Measurements from ENCODE around the gene BMPR2. TPM values are rescaled to one million over a fixed set of nuclear protein-coding genes. Genes with fewer than 3 reads are reported as not detected.

The BMPR2 gene
- polyA plus RNA-seq, 4 donors = 48.0 to 70.6 (median 67.0) TPM

DNA sequence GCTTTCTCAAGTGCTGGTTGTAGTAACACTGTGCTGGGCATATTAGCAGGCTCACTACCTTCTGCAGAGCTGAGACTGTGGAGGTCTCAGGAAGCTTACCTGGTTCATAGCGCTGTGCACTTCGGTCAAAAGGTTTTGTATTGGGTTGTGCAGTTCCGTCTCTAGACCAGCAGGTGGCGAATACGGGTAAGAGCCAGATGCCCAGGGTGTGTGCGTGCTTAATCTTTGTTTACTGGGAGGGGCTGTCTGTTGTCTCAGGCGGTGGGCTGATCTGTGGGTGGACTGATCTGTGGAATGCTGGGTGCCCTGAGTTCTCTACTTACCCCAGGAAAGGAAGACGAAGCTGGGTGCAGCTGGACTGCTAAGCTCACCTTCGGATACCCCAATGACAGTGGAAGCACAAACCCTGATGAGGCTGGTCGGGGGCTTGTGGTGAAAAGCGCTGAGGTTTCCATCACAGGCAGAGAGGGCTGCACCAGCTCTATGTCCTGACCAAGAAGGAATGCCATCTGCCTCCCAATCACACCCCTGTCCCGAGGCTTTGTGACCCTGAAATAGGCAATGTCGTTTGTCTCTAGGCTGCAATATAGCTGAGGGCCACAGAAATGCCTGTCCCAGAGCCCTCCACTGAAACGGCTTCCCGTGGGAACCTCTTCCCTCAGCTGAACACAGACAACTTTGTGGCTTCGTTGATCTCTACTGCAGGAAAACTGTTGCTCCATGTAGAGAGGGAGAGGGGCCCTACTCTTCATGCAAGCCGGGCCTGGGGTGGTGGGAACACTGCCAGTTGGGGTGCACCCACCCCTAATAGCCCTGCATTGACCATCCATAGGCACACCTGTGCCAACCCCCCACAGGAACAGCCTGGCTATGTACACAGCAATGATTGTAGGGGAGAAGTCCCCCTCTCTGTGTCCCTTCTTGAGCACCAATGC lies 212.8 kb downstream of the BMPR2 start:
- peak; percentile 38 to 60 (median 54) for DNase-seq (ENCODE audit: low read depth in 4 of 4, low spot score in 3 of 4)

DNA sequence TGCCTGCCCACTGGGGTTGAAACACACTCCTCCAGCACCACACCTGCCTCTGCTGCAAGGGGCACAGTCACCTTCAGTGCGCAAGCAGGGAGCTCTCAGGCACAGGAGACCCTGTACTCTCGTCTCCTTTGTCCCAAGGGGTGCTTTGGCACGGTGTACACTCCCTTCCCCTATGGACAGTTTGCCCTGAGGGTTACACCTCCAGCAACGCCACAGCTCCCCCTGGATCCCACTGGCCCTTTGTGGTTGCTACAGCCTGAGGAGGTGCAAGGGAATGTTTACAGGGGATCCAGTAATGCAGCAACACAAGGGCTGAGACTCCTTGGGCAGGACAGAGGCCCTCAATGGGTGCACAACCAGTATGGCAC lies 213.4 kb downstream of the BMPR2 start:
- no peak for DNase-seq (ENCODE audit: low read depth in 4 of 4, low spot score in 3 of 4)

DNA sequence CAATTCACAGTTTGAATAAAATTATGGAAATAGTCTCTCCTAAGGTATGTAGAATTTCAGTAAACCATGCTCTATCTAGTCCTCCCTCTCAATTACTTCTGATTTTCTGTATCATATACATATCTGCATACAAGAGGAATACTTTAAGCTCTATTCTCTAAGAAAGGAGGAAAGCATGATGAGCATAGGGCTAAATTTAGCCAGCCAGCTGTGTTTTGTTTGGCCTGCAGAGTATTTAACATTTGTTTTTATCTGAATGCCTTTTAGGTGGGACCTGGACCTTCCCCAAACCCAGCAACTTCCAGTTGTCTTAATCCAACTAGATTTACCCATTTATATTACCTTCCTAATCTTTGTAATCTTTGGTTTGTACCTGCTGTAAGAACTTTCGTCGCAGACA lies 216.4 kb downstream of the BMPR2 start:
- no peak for DNase-seq (ENCODE audit: low read depth in 4 of 4, low spot score in 3 of 4)

DNA sequence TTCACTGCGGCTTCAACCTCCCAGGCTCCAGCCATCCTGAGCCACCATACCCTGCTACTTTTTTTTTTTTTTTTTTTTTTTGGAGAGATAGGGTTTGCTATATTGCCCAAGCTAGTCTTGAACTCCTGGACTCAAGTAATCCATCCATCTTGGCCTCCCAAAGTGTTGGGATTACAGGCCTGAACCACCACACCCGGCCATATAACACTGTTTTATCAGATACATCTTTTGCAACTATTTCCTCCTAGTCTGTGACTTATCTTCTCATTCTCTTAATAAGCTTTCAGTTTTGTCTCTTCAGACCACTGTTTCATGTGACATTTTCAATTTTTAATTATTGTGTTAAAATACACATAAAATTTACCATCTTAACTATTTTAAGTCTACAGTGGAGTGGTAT lies 223.0 kb downstream of the BMPR2 start:
- no peak for DNase-seq (ENCODE audit: low read depth in 4 of 4, low spot score in 3 of 4)

DNA sequence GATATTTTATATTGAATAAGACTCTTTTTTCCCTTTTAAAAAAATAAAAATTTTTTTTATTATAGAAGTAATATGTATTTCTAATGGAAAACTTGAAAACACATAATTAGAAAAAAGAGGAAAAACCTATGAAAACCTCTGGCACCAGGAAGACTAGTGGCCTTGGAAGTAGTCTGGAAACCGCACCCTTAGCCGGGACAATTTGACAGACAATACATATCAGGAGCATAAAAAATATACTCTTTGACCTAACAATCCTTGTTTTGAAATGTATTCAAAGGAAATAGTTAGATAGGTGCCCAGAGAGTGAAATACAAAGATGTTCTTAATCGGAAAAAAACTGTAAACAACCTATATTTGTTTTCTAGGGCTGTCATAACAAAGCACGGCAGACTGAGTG lies 223.8 kb downstream of the BMPR2 start:
- no peak for DNase-seq (ENCODE audit: low read depth in 4 of 4, low spot score in 3 of 4)

DNA sequence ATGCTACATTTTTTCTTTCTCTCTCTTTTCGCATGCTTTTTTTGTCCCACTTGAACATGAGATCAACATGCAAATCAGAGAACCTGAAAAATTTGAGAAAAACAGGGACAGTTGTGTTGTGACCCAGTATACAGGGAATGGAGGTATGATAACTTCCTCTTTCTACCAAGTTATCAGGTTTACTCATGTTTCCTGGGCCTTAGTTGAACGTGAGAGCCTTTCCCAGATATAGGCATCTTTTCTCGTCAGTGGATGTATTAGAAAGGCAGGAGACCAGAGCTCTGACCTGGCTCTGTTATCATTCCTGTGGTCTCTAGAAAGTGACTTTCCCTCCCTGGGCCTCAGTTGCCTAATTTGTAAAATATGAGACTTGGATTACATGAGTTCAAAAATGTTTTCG lies 228.6 kb downstream of the BMPR2 start:
- DNase-seq (ENCODE audit: low read depth in 4 of 4, low spot score in 3 of 4) = no peak

DNA sequence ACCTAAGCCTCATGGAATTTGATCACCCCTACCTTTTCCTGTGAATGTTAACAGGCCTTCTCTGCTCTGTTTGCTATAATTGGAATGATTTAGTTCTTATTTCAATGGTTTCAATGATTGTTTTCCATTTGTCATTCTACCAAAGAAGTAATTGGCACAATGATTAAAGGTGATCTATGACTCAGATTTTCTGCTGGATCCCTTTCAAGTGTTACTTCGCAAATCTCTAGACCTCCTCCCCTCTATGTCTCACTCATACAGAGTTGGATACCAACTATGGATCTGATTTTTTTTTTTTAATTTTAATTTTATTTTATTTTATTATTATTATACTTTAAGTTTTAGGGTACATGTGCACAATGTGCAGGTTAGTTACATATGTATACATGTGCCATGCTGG lies 229.0 kb downstream of the BMPR2 start:
- DNase-seq (ENCODE audit: low read depth in 4 of 4, low spot score in 3 of 4) = no peak

DNA sequence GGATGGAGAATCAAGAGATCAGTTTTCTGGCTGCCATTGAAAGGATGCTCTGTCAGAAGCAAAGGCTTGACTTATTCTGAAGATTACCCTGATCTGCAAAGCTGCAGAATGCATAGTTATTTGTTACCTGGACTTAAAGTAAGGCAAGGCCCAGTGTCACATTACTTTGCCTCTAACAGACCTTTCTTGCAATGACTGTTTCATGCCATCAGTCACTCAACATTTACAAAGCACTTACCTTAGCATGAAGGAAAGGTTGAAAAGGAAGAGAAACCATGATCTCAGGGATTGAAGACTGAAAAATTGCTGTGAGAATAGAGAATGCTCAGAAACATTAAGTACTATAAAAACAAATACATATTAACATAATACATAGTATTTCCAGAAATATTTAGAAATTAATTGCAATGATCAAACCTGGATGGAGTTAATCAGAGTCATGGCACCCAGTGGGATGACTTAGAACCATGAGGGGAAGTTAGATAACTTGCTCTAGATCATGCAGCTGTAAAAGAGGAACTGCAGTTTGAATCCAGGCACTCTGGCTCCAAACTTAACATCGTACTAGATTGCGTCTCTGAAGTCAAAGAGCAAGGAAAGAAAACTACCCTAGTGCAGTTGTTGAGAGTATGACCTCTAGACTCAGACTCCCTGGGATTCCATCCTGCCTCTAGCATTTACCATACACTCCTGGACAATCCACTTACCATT lies 232.2 kb downstream of the BMPR2 start:
- DNase-seq (ENCODE audit: low read depth in 4 of 4, low spot score in 3 of 4) = no peak

DNA sequence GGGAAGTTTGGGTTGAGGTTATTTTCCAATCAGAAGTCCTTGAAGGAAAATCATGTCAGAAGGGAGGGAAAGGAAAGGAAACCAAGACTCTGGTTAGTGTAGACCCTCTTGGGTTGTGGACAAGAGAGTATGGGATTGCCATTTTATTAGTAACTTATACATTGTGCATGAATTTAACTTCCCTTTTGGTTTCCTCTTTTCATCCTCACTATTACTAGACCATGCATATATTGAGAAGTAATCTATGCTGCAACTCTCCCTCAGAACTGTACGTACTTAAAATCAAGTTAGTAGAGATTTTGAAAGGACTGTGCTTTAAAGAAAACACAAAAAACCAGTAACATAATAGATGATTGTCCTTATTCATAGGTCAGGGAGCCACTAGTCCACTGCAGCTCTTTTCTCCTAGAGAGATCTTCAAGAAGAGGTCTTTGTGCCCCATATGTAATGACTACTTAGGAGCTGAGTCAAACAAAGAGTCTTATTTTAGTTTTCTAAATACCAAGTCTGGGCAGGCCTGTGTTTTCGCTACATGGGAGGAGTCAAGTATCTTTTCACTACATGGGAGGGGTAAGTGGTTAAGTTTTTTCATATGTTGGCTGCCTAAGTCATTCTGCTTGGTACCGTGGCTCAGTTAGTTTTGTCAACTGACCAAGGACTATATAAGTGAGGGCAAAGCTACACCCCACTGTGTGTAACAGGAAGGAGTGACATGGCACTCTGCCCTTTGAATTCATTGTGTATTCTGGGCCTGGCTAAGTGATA lies 233.4 kb downstream of the BMPR2 start:
- DNase-seq (ENCODE audit: low read depth in 4 of 4, low spot score in 3 of 4) = no peak

DNA sequence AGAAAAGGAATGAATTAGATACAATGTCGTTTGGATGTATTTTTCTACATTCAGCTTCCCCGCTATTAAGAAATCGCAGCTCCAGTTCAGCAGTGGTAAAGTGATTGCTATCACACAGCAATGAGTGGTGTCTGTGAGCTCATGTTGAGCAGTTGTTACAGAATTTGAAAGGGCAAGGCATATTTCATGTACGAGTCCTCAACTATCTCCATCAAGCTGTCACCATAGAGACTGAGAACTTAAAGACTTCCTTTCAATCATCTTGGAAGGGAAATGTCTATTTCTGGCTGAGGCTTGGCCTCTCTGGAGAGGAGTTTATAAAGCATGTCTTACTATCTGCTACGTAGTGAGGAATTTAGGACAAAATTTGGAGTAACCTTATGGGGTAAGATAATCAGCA lies 234.3 kb downstream of the BMPR2 start:
- no peak for DNase-seq (ENCODE audit: low read depth in 4 of 4, low spot score in 3 of 4)

DNA sequence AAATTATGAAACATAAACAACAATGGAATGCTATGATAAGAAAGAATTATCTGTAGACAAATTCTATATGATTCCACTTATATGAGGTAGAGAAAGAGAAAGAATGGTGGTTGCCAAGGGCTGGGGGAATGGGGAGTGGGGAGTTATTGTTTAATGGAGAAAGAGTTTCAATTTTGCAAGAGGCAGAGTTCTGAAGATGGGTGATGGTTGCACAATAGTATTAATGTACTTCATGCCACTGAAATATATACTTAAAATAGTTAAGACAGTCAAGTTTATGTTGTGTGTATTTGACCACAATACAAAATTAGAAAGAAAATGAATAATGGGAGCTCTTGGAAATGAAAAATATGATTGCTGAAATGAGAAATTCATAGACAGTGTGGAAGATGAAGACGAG lies 236.0 kb downstream of the BMPR2 start:
- DNase-seq (ENCODE audit: low read depth in 4 of 4, low spot score in 3 of 4) = no peak

DNA sequence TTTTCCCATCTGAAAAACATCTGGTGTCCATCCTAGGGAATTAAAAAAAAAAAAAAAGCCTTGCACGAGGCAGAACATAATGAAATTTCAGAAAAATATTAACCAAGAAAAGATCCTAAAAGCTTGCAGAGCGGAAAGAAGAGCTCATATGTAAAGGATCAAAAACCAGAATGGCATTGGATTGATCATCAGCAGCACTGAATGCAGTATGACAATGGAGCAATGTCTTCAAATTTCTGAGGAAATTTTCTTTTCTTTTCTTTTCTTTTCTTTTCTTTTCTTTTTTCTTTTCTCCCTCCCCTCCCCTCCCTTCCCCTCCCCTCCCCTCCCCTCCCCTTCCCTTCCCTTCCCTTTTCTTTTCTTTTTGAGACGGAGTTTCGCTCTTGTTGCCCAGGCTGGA lies 237.4 kb downstream of the BMPR2 start:
- no peak for DNase-seq (ENCODE audit: low read depth in 4 of 4, low spot score in 3 of 4)

Other genes starting within 250 kb of the BMPR2 start
- 100 to 1,000 TPM; 157 to 260 (median 198) TPM for gene SUMO1, start 137.7 kb upstream of the BMPR2 start, polyA plus RNA-seq (ENCODE audit: insufficient read length in 4 of 4)
- gene NOP58, start 110.6 kb upstream of the BMPR2 start, polyA plus RNA-seq (ENCODE audit: insufficient read length in 4 of 4) = 100 to 1,000 TPM in 3 of 4 donors, 10 to 100 TPM in 1; 74.1 to 111 (median 110) TPM

Data from left renal pelvis (tissue), 4 donors.